OCI-LY1 (cell line): Measurements from ENCODE around the gene CNTNAP2.

Experiments
- H2AFZ ChIP-seq: fragments of 200-600 bp; sonication (generic), shearing (Covaris generic); 2 replicates; pipeline ENCODE4 v1.6.0; 2014; ENCODE audit warnings: antibody characterized with exemption, mild to moderate bottlenecking, low read length
- H3F3A ChIP-seq: fragments of 200-600 bp; sonication (generic), shearing (Covaris generic); 2 replicates; pipeline ENCODE4 v1.6.0; 2014; ENCODE audit warnings: mild to moderate bottlenecking, antibody characterized with exemption, low read length, moderate library complexity; ENCODE audit not compliant: insufficient read depth
- H3K27ac ChIP-seq: fragments of 200-600 bp; sonication (generic); 2 replicates; pipeline ENCODE4 v1.5.1; 2014; ENCODE audit warnings: low read length, mixed run types, mild to moderate bottlenecking, low read depth; ENCODE audit not compliant: poor library complexity, severe bottlenecking
- H3K27me3 ChIP-seq: fragments of 200-600 bp; sonication (generic); 2 replicates; pipeline ENCODE4 v1.6.0; 2014; ENCODE audit warnings: antibody characterized with exemption, mild to moderate bottlenecking, low read length, moderate library complexity; ENCODE audit not compliant: insufficient read depth
- H3K36me3 ChIP-seq: fragments of 200-600 bp; sonication (generic); 2 replicates; pipeline ENCODE4 v1.6.1; 2014; ENCODE audit warnings: mild to moderate bottlenecking, antibody characterized with exemption, low read length, moderate library complexity, mixed read lengths; ENCODE audit not compliant: insufficient read depth
- H3K4me1 ChIP-seq: fragments of 200-600 bp; sonication (generic); 2 replicates; pipeline ENCODE4 v1.5.1; 2014; ENCODE audit warnings: mild to moderate bottlenecking, low read length, moderate library complexity; ENCODE audit not compliant: insufficient read depth, severe bottlenecking
- H3K4me2 ChIP-seq: fragments of 200-600 bp; sonication (generic), shearing (Covaris generic); 2 replicates; pipeline ENCODE4 v1.6.1; 2014; ENCODE audit warnings: low read length
- H3K4me3 ChIP-seq: fragments of 200-600 bp; sonication (generic); 2 replicates; pipeline ENCODE4 v1.5.1; 2014; ENCODE audit warnings: low read length, low read depth, mild to moderate bottlenecking, mixed read lengths; ENCODE audit not compliant: poor library complexity, severe bottlenecking
- H3K79me2 ChIP-seq: fragments of 200-600 bp; shearing (Covaris generic); 2 replicates; pipeline ENCODE4 v1.6.1; 2016; ENCODE audit warnings: mixed run types, low read length, mixed read lengths; ENCODE audit not compliant: insufficient read depth
- H3K9ac ChIP-seq: fragments of 200-600 bp; sonication (generic), shearing (Covaris generic); 2 replicates; pipeline ENCODE4 v1.6.1; 2014; ENCODE audit warnings: mild to moderate bottlenecking, low read length, mixed read lengths
- H3K9me2 ChIP-seq: fragments of 200-600 bp; sonication (generic), shearing (Covaris generic); 2 replicates; pipeline ENCODE4 v1.6.1; 2014; ENCODE audit warnings: low read depth, mild to moderate bottlenecking, low read length, mixed read lengths
- H3K9me3 ChIP-seq: fragments of 200-600 bp; shearing (Covaris generic); 2 replicates; pipeline ENCODE4 v1.6.1; 2014; ENCODE audit warnings: low read length, mixed read lengths
- H4K20me1 ChIP-seq: fragments of 200-600 bp; sonication (generic), shearing (Covaris generic); 2 replicates; pipeline ENCODE4 v1.6.0; 2016; ENCODE audit warnings: mild to moderate bottlenecking, low read length; ENCODE audit not compliant: insufficient read depth
- CTCF ChIP-seq: fragments of 200-600 bp; sonication (generic), shearing (Covaris generic); IDR thresholded peaks from 2 replicates; pipeline ENCODE4 v1.5.1; 2017; ENCODE audit warnings: mild to moderate bottlenecking, antibody characterized with exemption, low read length, moderate library complexity, mixed read lengths
- EZH2 ChIP-seq: fragments of 200-600 bp; sonication (generic), shearing (Covaris generic); IDR thresholded peaks from 2 replicates; pipeline ENCODE4 v1.8.0; 2017; ENCODE audit warnings: borderline replicate concordance, mixed run types, mild to moderate bottlenecking, antibody characterized with exemption, low read length, moderate library complexity, mixed read lengths

The CNTNAP2 gene

GRCh38 chr7:148337995-148338747, 2221.6 kb downstream of the CNTNAP2 start:
- Histone ChIP-seq H3K9me3 (no peaks in the 10 kb centered on the region), H2AFZ (no peak overlapping the region), H3K4me1 (peaks cover 4% of the 10 kb centered on the region), H4K20me1 (no peaks in the 10 kb centered on the region), H3K9ac (no peak overlapping the region), H3K9me2 (no peaks in the 10 kb centered on the region), H3K4me3 (no peak overlapping the region), H3K79me2 (no peaks in the 10 kb centered on the region), H3K27me3 (no peaks in the 10 kb centered on the region), H3K36me3 (no peaks in the 10 kb centered on the region), H3F3A (no peaks in the 10 kb centered on the region), H3K27ac (no peak overlapping the region), H3K4me2 (no peak overlapping the region)
- TF ChIP-seq EZH2: no peak
- no peak for TF ChIP-seq CTCF

GRCh38 chr7:148340438-148341280, 2224.1 kb downstream of the CNTNAP2 start:
- Histone ChIP-seq H3K9me2 (no peaks in the 10 kb centered on the region), H3K79me2 (no peaks in the 10 kb centered on the region), H3K27ac (no peak overlapping the region), H3K27me3 (no peaks in the 10 kb centered on the region), H3K36me3 (no peaks in the 10 kb centered on the region), H3K9me3 (no peaks in the 10 kb centered on the region), H3K9ac (no peak overlapping the region), H3F3A (no peaks in the 10 kb centered on the region), H3K4me1 (peaks cover 4% of the 10 kb centered on the region), H3K4me2 (no peak overlapping the region), H2AFZ (no peak overlapping the region), H4K20me1 (no peaks in the 10 kb centered on the region), H3K4me3 (no peak overlapping the region)
- TF ChIP-seq EZH2: no peak
- no peak for TF ChIP-seq CTCF

GRCh38 chr7:148344406-148344805, 2227.8 kb downstream of the CNTNAP2 start:
- no peak overlapping the region for H3K4me2 ChIP-seq
- H3K79me2 ChIP-seq: no peaks in the 10 kb centered on the region
- H3K9ac ChIP-seq: no peak overlapping the region
- H3K27ac ChIP-seq: no peak overlapping the region
- TF ChIP-seq CTCF (no peak), EZH2 (no peak)
- H2AFZ ChIP-seq: no peak overlapping the region
- H3F3A ChIP-seq: no peaks in the 10 kb centered on the region
- H3K9me3 ChIP-seq: no peaks in the 10 kb centered on the region
- H4K20me1 ChIP-seq: no peaks in the 10 kb centered on the region
- H3K9me2 ChIP-seq: no peaks in the 10 kb centered on the region
- H3K4me1 ChIP-seq: peaks cover 2% of the 10 kb centered on the region
- no peak overlapping the region for H3K4me3 ChIP-seq
- H3K36me3 ChIP-seq: no peaks in the 10 kb centered on the region
- H3K27me3 ChIP-seq: no peaks in the 10 kb centered on the region
